ENCODE results near the gene HDDC3.

Gene HDDC3

DNA sequence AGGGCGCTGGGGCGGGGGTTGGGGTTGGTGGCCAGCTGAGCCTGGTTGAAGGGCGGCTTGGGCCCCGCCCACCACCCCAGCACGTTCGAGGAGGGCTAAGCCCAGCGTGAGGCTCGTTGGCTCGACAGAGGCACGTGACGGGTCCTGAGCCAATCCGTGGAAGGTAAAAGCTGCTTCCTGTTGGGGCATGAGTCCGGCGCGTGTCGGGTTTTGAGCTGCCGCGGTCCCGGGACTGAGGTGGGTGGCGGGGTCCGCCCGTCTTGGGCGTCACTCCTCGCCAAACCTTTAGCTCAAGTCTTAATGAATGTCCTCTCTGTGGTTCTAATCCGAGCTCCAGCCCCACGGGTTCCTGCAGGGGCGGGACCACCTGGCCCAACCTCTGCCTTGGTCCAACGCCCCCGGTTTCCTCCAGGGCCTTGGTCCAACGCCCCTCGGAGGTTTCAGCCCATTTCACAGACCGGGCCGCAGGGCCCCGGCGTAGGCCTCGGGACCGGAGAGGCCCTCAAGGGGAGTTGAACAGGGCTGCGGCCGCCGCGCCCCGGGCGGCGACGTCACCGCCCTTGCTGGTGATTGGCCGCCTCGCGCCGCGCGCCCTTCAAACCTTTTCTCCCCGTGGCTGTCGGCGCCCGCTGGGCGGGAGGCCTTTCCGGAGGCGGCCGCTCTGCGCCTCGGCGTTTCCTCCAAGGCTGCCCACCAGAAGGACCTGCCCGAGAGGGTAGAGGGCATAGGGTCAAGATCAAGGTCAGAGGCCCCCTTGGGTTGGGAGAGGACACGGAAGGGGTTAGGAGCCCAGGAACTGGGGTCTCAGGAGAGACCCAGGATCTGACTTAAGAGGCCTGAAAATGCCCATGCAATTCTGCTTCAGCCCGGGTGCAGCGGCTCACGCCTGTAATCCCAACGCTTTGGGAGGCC, 22.6 kb upstream of the HDDC3 start, which contains the start of gene RCCD1:
RCCD1 (plus strand) TSS at position 173 of the 912 bp plus-strand sequence. CDS start 1,851 bp downstream, outside the sequence.
- in situ Hi-C loops (cut with MboI; ENCODE audit: low sequenced_read_pairs) = no loop called here

- in situ Hi-C loops (cut with MboI; ENCODE audit: low sequenced_read_pairs) = no loop called here
These were observed 21.8 kb upstream of the HDDC3 start for GRCh38 chr15:90953947-90954711.

DNA sequence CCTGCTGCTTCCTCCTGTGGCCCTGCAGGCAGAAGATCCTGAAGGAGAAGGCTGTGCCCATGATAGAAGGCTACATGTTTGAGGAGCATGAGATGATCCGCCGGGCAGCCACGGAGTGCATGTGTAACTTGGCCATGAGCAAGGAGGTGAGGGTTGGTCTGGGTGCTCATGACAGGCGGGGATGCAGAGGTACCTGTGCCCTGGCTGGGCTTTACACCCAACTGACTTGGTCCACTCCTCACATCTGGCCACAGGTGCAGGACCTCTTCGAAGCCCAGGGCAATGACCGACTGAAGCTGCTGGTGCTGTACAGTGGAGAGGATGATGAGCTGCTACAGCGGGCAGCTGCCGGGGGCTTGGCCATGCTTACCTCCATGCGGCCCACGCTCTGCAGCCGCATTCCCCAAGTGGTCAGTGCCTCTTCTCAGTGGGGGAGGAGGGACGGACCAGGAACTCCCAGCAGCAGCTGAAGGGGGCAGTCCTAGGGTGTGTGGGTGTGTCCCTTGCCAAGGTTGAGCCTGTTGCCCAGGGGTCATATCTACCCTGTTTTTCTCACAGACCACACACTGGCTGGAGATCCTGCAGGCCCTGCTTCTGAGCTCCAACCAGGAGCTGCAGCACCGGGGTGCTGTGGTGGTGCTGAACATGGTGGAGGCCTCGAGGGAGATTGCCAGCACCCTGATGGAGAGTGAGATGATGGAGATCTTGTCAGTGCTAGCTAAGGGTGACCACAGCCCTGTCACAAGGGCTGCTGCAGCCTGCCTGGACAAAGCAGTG, 20.7 kb upstream of the HDDC3 start:
- in situ Hi-C loops (cut with MboI; ENCODE audit: low sequenced_read_pairs) = no loop called here

- in situ Hi-C loops (cut with MboI; ENCODE audit: low sequenced_read_pairs) = no loop called here
These were observed 18.3 kb upstream of the HDDC3 start for GRCh38 chr15:90950676-90951075.

GRCh38 chr15:90949979-90950675, 17.8 kb upstream of the HDDC3 start:
- in situ Hi-C loops (cut with MboI; ENCODE audit: low sequenced_read_pairs) = no loop called here

- in situ Hi-C loops (cut with MboI; ENCODE audit: low sequenced_read_pairs) = no loop called here
These were observed 16.2 kb upstream of the HDDC3 start for GRCh38 chr15:90948506-90948905.

DNA sequence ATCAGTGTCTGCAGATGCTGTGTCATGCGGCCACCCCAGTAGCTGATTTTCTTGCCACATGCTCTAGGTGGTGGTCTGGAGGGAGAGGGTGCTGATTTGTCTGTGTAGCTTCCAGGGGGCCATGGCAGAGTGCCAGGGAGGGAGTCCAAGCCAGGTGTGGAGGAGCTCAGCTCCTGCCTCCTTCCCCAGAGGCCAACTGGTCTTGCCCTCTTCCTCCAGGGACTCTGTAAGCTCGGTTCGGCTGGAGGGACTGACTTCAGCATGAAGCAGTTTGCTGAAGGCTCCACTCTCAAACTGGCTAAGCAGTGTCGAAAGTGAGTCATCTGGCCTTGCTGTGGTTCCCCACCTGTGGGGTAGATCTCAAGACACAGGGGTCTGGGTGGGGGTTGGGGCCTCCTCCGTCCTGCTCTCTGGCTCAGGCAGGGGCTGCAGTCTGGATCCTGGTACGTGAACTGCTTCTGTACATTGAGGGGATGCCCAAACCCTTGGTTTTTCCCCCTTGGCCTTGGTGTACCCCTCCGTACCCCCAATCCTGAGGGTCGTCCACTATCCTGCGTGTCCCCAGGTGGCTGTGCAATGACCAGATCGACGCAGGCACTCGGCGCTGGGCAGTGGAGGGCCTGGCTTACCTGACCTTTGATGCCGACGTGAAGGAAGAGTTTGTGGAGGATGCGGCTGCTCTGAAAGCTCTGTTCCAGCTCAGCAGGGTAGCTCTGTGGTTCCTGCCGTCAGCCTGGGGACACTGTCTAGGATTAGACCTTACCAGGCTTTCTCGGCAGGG, 15.4 kb upstream of the HDDC3 start:
- in situ Hi-C loops (cut with MboI; ENCODE audit: low sequenced_read_pairs) = no loop called here

DNA sequence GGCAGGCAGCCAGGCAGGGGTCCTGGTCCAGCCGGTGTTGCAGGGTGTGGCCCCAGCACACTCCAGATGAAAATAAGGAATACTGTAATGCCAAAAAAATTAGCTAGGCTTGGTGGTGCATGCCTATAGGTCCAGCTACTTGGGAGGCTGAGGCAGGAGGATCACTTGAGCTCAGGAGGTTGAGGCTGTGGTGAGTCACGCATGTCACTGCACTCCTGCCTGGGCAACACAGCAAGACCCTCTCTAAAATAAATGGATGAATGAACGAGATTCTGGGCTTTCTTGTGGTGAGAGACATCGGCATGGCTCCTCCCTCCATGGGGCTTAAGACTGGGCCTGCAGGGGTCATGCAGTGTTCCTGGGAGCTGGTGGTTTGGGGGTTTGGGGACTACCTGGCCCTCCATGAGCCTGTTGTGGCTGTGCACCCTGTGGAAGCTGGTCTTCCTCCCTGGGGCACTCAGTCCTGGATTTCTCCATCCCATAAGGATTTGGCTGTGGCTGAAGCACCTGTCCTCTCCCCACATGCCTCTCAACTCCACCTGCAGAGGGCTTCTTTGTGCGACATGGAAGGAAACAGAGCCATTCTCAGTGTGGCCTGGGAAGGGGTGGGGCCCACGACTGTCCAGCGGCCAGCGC, 14.7 kb upstream of the HDDC3 start:
- in situ Hi-C loops (cut with MboI; ENCODE audit: low sequenced_read_pairs) = no loop called here

GRCh38 chr15:90946538-90946937, 14.2 kb upstream of the HDDC3 start:
- in situ Hi-C loops (cut with MboI; ENCODE audit: low sequenced_read_pairs) = no loop called here

DNA sequence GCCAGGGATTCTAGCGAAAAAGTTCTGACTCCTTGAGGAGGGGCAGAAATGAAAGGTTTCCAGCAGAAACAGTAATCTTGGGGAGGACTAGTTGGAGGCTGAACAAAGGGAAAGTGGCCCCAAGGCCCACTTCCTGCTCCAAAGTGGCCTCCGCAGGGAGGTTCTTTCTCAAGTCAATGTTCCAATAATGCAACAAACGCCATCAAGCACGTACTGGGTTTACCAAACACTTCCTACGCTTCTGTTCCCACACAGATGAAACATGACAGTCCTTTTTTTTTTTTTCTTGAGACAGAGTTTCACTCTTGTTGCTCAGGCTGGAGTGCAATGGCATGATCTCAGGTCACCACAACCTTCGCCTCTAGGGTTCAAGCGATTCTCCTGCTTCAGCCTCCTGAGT, 12.7 kb upstream of the HDDC3 start:
- in situ Hi-C loops (cut with MboI; ENCODE audit: low sequenced_read_pairs) = no loop called here

DNA sequence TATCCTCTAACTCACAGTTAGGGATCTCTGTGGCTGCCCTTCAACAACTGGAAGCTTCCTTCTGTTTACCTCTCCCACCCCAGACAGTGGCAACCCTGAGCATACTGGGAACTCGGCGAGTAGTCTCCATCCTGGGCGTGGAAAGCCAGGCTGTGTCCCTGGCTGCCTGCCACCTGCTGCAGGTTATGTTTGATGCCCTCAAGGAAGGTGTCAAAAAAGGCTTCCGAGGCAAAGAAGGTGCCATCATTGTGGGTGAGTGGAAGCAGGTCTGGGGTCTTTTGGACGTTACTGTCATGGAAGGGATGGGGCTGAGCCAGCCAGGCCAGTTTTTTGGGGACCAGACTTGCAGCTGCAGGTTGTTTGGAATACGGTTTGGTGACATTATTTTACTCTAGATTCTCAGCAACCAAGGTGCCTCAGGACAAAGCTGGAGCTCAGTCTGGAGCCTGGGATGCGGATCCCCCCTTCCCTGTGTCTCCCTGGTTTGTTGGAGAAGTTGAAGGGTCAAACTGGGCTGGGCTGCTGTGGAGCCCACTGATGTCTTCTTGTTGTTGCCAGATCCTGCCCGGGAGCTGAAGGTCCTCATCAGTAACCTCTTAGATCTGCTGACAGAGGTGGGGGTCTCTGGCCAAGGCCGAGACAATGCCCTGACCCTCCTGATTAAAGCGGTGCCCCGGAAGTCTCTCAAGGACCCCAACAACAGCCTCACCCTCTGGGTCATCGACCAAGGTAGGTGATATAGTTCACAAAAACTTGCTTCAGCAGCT, 10.2 kb upstream of the HDDC3 start:
- in situ Hi-C loops (cut with MboI; ENCODE audit: low sequenced_read_pairs) = no loop called here

DNA sequence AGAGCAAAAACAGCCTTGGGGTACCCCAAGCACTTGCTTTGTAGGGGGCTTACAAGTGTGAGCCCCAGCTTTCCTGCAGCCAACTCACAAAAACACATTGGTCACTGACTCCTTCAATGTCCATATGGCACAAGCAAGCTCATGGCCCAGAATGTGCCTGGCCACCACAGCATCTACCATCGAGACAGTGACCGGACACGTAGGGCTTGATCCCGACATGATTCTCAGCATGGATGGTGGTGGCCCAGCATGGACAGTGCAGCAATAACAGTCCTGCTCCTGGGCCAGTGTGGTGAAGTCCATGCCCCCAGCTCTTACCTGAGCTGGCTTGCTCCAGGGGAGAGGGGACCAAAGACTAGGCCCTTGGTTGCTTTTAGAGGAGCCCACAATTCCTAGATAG, 8.7 kb upstream of the HDDC3 start:
- in situ Hi-C loops (cut with MboI; ENCODE audit: low sequenced_read_pairs) = no loop called here

- in situ Hi-C loops (cut with MboI; ENCODE audit: low sequenced_read_pairs) = no loop called here
These were observed 7.4 kb upstream of the HDDC3 start for GRCh38 chr15:90939756-90940155.

- in situ Hi-C loops (cut with MboI; ENCODE audit: low sequenced_read_pairs) = no loop called here
These were observed 5.9 kb upstream of the HDDC3 start for GRCh38 chr15:90938261-90938660.

- in situ Hi-C loops (cut with MboI; ENCODE audit: low sequenced_read_pairs) = no loop called here
These were observed 4.5 kb upstream of the HDDC3 start for GRCh38 chr15:90936823-90937222.

DNA sequence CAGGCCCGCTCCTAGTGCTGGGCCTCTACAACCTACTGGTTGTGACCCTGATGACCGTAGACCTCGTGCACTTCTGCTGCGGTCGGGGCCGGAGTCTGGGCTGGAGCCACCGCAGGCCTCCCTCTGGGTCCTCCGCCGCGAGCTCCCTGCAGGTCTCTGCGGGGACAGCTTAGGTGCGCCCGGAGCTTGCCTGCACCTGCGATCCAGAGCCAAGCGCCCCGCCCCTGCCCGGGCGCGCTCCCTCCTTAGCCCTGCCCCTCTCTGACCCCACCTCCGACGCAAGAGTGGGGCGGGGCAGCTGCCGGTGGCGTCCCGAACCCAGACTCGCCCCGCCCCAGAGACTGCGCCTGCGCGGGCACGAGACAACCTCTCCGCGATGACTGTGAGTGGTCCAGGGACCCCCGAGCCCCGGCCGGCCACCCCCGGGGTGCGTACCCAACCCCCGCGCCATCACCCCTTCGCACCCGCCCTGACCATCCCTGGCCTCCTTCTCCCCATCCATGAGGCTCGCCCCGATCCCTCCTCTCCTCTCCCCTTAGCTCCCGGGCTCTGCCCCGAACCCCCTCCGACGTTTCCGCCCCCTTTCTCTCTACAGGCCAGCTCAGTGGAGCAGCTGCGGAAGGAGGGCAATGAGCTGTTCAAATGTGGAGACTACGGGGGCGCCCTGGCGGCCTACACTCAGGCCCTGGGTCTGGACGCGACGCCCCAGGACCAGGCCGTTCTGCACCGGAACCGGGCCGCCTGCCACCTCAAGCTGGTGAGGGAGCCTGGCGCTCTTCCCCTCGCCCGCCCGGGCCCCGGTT, 2.8 kb upstream of the HDDC3 start, which contains the start of gene UNC45A:
UNC45A (plus strand) TSS at position 337 of the 803 bp plus-strand sequence; CDS start at position 377, 40 bp downstream.
- in situ Hi-C loops (cut with MboI; ENCODE audit: low sequenced_read_pairs) = no loop called here

DNA sequence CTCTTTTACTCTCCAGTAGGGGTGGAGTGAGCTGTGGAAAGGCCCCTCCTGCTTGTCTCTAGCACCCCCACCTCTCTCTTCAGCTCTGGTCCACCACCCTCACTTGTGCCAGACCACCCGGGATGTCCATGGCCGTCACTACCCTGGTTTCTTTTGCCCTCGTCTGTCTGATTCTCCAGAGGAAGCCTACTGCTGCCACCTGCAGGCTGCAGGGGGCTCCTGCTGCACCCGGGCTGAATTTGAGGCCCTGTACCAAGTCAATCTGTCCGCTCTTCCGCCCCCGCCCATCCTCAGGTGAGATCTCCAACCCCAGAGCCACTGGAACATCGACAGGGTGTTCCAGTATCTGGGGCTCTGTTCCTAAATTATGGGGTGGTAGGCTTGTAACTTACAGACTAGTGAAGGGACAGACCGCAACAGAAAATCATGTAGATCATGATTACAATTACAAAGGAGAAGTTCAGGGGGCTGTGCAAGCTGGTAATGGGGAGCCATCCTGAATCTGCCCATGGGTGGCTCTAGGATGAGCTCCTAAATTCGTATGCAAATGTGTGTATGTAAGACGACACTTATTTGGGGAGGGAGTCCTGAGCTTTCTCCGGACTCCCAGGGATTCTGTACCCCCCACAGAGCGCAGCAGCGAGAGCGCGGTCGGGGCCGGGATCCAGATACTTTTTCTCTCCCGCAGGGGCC, 2.1 kb upstream of the HDDC3 start:
- in situ Hi-C loops (cut with MboI; ENCODE audit: low sequenced_read_pairs) = no loop called here
